GM23248 (cell line): Measurements from ENCODE around the gene GPATCH8. TPM values are rescaled to one million over a fixed set of nuclear protein-coding genes. Genes with fewer than 3 reads are reported as not detected.

ENCODE experiments used
- DNase-seq: peaks from one replicate; pipeline ENCODE4 v3.0.0-alpha.2; 2015
- H2AFZ ChIP-seq: fragments of 200-600 bp; sonication (generic); 2 replicates; pipeline ENCODE4 v1.6.1; 2016; ENCODE audit warnings: antibody characterized with exemption
- H3F3A ChIP-seq: fragments of 200-600 bp; sonication (generic); 2 replicates; pipeline ENCODE4 v1.6.1; 2016; ENCODE audit warnings: mild to moderate bottlenecking, antibody characterized with exemption, mixed run types; ENCODE audit not compliant: insufficient read depth
- H3K27ac ChIP-seq: fragments of 200-600 bp; sonication (generic); 2 replicates; pipeline ENCODE4 v1.5.1; 2016; ENCODE audit warnings: mild to moderate bottlenecking
- H3K27me3 ChIP-seq: fragments of 200-600 bp; sonication (generic); replicated peaks from 2 replicates; pipeline ENCODE4 v1.6.1; 2016; ENCODE audit warnings: mild to moderate bottlenecking; ENCODE audit not compliant: insufficient read depth
- H3K36me3 ChIP-seq: fragments of 200-600 bp; sonication (generic); 2 replicates; pipeline ENCODE4 v1.6.1; 2016; ENCODE audit warnings: low read depth, mild to moderate bottlenecking
- H3K4me1 ChIP-seq: fragments of 200-600 bp; sonication (generic); 2 replicates; pipeline ENCODE4 v1.6.1; 2016; ENCODE audit warnings: mild to moderate bottlenecking; ENCODE audit not compliant: insufficient read depth
- H3K4me2 ChIP-seq: fragments of 200-600 bp; sonication (generic); one replicate; pipeline ENCODE4 v1.6.1; 2016; ENCODE audit warnings: mild to moderate bottlenecking; ENCODE audit not compliant: unreplicated experiment
- H3K4me3 ChIP-seq: fragments of 200-600 bp; sonication (generic); 2 replicates; pipeline ENCODE4 v1.5.1; 2016; ENCODE audit warnings: mild to moderate bottlenecking
- H3K79me2 ChIP-seq: fragments of 200-600 bp; sonication (generic); 2 replicates; pipeline ENCODE4 v1.6.1; 2016; ENCODE audit warnings: mild to moderate bottlenecking; ENCODE audit not compliant: insufficient read depth
- H3K9ac ChIP-seq: fragments of 200-600 bp; sonication (generic); 2 replicates; pipeline ENCODE4 v1.6.1; 2016; ENCODE audit warnings: mild to moderate bottlenecking
- H3K9me2 ChIP-seq: fragments of 200-600 bp; sonication (generic); 2 replicates; pipeline ENCODE4 v1.6.1; 2016; ENCODE audit warnings: mixed run types, mild to moderate bottlenecking, moderate library complexity; ENCODE audit not compliant: insufficient read depth
- H3K9me3 ChIP-seq: fragments of 200-600 bp; sonication (generic); one replicate; pipeline ENCODE4 v1.6.1; 2017; ENCODE audit warnings: low read depth
- H4K20me1 ChIP-seq: fragments of 200-600 bp; sonication (generic); 2 replicates; pipeline ENCODE4 v1.6.0; 2016; ENCODE audit not compliant: insufficient read depth
- EZH2 ChIP-seq: fragments of 200-600 bp; sonication (generic); IDR thresholded peaks from 2 replicates; pipeline ENCODE4 v1.6.1; 2018; ENCODE audit warnings: antibody characterized with exemption, mild to moderate bottlenecking; ENCODE audit not compliant: insufficient read depth, poor library complexity, severe bottlenecking
- EZH2phosphoT487 ChIP-seq: fragments of 200-600 bp; sonication (generic); IDR thresholded peaks from 2 replicates; pipeline ENCODE4 v1.6.1; 2018; ENCODE audit warnings: antibody characterized with exemption, moderate library complexity, mild to moderate bottlenecking, low read depth; ENCODE audit not compliant: insufficient read depth
- WGBS, 2 experiments: methylation state at CpG; one replicate each; pipeline ENCODE4 v1.1.6; 2015 to 2017; ENCODE audit warnings: low lambda C conversion rate in 2 of 2, low coverage in 1 of 2; ENCODE audit errors: missing lambda C conversion rate in 2 of 2; 5-methylcytosine and 5-hydroxymethylcytosine counted together
- in situ Hi-C: fragments of 300-500 bp; cut with MboI; formaldehyde crosslinking; loops from 2 replicates; pipeline ENCODE4 v1.15.0; 2020
- polyA plus RNA-seq: library from polyadenylated mRNA; unstranded; fragments of >200 nt; fragmentation: Nextera tagmentation; extraction: Ambion mirVana; gene quantifications from 2 replicates; pipeline ENCODE4 v1.2.1, GENCODE V29; 2016
- total RNA-seq: library from RNA; depleted of rRNA; stranded (reverse); fragments of >200 nt; shearing (Covaris generic); gene quantifications from 2 replicates; pipeline ENCODE4 v1.2.3, GENCODE V29; 2014

The GPATCH8 gene
- total and polyA plus RNA-seq, 2 experiments from 2014 or later, result 18.0 to 28.4 TPM

DNA sequence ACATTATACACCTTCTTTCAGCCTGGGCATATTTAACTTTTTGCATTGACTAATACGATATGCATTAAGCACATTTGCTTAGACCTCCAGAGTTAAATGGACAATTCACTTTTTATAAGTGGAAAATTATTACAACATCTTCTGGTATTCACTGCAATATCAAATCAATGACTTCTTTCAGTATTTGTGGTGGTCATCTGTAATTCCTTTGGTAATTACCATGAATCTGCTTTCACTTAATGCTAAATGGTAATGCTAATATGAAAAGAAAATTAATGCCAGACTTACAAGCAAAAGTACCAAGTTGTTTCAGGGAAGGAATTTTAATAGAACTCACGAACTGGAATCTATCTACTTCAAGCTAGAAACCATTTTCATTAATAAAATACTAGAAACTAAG is 6.4 kb downstream of the GPATCH8 start:
- Histone ChIP-seq H3K4me3 (no peak overlapping the region), H3K9ac (no peak overlapping the region), H3K36me3 (no peaks in the 10 kb centered on the region), H3K9me3 (no peaks in the 10 kb centered on the region), H3K27me3 (no peaks in the 10 kb centered on the region), H3K27ac (no peak overlapping the region), H3K4me2 (no peak overlapping the region), H2AFZ (no peak overlapping the region), H3F3A (peaks cover 18% of the 10 kb centered on the region; the same call in 1 of the 2 replicates), H3K9me2 (no peaks in the 10 kb centered on the region), H3K4me1 (peaks cover 37% of the 10 kb centered on the region), H4K20me1 (peaks cover 47% of the 10 kb centered on the region), H3K79me2 (peaks cover 100% of the 10 kb centered on the region)
- peak; percentile 12 for DNase-seq
- in situ Hi-C loops, result no loop called here
- TF ChIP-seq EZH2, result no peak
- no peak for TF ChIP-seq EZH2phosphoT487
- WGBS, 2 experiments, result 36 to 47% methylated on average over 2 of the region's 2 CpGs

DNA sequence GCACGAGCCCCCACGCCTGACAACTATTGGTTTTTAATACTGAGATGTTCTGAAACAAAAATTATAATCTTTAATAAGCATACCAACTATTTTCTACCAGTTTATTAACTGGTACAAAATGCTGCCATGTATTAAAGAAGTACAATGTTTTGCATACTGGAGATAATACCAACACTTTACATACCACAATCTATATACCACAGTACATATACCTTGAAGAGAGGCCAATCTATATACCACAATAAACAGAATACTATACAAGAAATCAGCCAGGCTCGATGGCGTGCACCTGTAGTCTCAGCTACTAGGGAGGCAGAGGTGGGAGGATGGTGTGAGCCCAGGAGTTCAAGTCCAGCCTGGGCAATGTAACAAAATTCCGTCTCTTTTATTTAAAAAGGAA is 9.9 kb downstream of the GPATCH8 start:
- Histone ChIP-seq H3K27ac (no peak overlapping the region), H3K27me3 (no peaks in the 10 kb centered on the region), H3K4me3 (no peak overlapping the region), H3K4me2 (no peak overlapping the region), H2AFZ (no peak overlapping the region), H3F3A (no peaks in the 10 kb centered on the region), H3K9me2 (no peaks in the 10 kb centered on the region), H3K9me3 (no peaks in the 10 kb centered on the region), H3K79me2 (peaks cover 100% of the 10 kb centered on the region), H3K4me1 (0 out of 2 replicates have a peak, but pooled peaks cover 9% of the 10 kb centered on the region), H3K36me3 (no peaks in the 10 kb centered on the region), H4K20me1 (peaks cover 46% of the 10 kb centered on the region), H3K9ac (no peak overlapping the region)
- DNase-seq, result no peak
- in situ Hi-C loops, result no loop called here
- WGBS, 2 experiments, result 90 to 91% methylated on average over 5 of the region's 5 CpGs
- no peak for TF ChIP-seq EZH2
- TF ChIP-seq EZH2phosphoT487, result no peak

DNA sequence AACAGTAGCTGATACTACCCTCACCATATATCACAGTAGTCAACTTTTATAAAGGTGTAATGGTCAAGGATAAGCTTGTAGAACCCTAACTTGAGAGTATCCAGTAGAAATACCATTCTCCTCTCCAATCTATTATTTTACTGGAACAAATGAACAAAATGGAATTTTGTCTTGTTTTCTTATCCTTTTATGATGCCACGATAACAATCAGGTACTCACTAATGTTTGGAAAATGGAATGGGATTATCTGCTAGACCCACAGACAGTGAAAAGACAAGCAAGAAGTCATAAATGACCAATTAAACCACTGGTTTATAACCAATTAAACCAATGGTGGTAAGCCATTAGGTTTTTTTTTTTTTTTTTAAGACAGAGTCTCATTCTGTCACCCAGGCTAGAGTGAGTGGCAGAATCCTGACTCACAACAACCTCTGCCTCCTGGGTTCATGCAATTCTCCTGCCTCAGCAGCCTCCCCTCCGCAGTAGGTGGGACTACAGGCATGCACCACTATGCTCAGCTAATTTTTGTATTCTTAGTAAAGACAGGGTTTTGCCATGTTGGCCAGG is 10.4 kb downstream of the GPATCH8 start:
- TF ChIP-seq EZH2 (no peak), EZH2phosphoT487 (no peak)
- Histone ChIP-seq H3K79me2 (peaks cover 100% of the 10 kb centered on the region), H4K20me1 (peaks cover 42% of the 10 kb centered on the region), H2AFZ (no peak overlapping the region), H3K9ac (no peak overlapping the region), H3K9me3 (no peaks in the 10 kb centered on the region), H3F3A (no peaks in the 10 kb centered on the region), H3K36me3 (no peaks in the 10 kb centered on the region), H3K4me3 (no peak overlapping the region), H3K9me2 (no peaks in the 10 kb centered on the region), H3K4me1 (0 out of 2 replicates have a peak, but pooled peaks cover 9% of the 10 kb centered on the region), H3K4me2 (no peak overlapping the region), H3K27me3 (no peaks in the 10 kb centered on the region), H3K27ac (no peak overlapping the region)
- WGBS, 2 experiments, result 96 to 100% methylated on average over 2 of the region's 2 CpGs
- DNase-seq, result no peak
- in situ Hi-C loops, result no loop called here

DNA sequence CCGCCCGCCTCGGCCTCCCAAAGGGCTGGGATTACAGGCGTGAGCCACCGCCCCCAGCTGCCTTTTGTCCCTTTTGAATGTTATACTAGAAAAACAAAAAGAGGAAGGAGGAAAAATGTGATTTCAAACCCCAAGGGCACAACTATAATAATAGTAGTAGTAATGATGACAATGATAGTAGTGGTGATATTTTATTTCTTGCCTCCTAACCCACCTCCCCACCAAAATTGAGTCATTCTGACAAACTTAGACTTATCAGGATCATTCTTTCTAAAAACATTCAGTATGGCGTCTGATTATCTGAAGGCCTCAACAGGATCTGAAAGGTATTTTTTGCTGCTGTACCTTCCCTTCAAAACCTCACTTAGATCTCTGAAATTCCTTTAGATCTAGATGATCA is 13.6 kb downstream of the GPATCH8 start:
- Histone ChIP-seq H3K36me3 (no peaks in the 10 kb centered on the region), H3K9me2 (no peaks in the 10 kb centered on the region), H3K27ac (no peak overlapping the region), H3K79me2 (peaks cover 100% of the 10 kb centered on the region), H3K4me2 (no peak overlapping the region), H4K20me1 (peaks cover 32% of the 10 kb centered on the region), H3K4me3 (no peak overlapping the region), H3K9ac (no peak overlapping the region), H2AFZ (no peak overlapping the region), H3F3A (no peaks in the 10 kb centered on the region), H3K9me3 (no peaks in the 10 kb centered on the region), H3K27me3 (no peaks in the 10 kb centered on the region), H3K4me1 (no peaks in the 10 kb centered on the region)
- in situ Hi-C loops, result no loop called here
- TF ChIP-seq EZH2, result no peak
- no peak for TF ChIP-seq EZH2phosphoT487
- DNase-seq, result no peak
- 96 to 97% methylated on average over 6 of the region's 6 CpGs for WGBS, 2 experiments

DNA sequence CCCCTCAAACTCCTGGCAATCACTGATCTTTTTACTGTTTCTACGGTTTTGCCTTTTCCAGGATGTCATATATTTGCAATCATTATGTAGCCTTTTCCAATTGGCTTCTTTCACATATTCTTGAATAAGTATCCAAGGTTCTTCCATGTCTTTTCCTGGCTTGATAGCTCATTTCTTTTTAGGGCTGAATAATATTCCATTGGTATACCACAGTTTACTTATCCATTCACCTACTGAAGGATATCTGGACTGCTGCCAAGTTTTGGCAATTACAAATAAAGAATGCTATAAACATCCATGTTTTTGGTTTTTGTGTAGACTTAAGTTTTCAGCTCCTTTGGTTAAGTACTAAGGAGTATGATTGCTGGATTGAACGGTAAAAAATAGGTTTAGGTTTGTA is 16.0 kb downstream of the GPATCH8 start:
- TF ChIP-seq EZH2phosphoT487, result no peak
- no peak for TF ChIP-seq EZH2
- DNase-seq, result no peak
- no peak overlapping the region for H2AFZ ChIP-seq
- H3K4me1 ChIP-seq, result no peaks in the 10 kb centered on the region
- no peak overlapping the region for H3K27ac ChIP-seq
- H3K4me2 ChIP-seq, result no peak overlapping the region
- no peaks in the 10 kb centered on the region for H3K9me2 ChIP-seq
- H3K4me3 ChIP-seq, result no peak overlapping the region
- peaks cover 17% of the 10 kb centered on the region; the same call in 1 of the 2 replicates for H4K20me1 ChIP-seq
- H3K9me3 ChIP-seq, result no peaks in the 10 kb centered on the region
- H3K79me2 ChIP-seq, result peaks cover 98% of the 10 kb centered on the region
- WGBS, 2 experiments, result 98% methylated on average over 2 of the region's 2 CpGs
- no peaks in the 10 kb centered on the region for H3F3A ChIP-seq
- in situ Hi-C loops, result no loop called here
- H3K36me3 ChIP-seq, result no peaks in the 10 kb centered on the region
- no peaks in the 10 kb centered on the region for H3K27me3 ChIP-seq
- no peak overlapping the region for H3K9ac ChIP-seq
